HG02981 (cell line): Measurements from ENCODE around the gene CHST8.
"Not testable (repeated sequence)": the region's sequence is repeated elsewhere in the genome, so short reads cannot be mapped to it uniquely, and the experiment has no call there.

Experiments
- ATAC-seq: cut with Tn5 transposase; IDR thresholded peaks from one replicate; pipeline ENCODE4 v1.9.1; 2021; ENCODE audit warnings: mild to moderate bottlenecking, moderate library complexity; ENCODE audit not compliant: unreplicated experiment

Gene CHST8

DNA sequence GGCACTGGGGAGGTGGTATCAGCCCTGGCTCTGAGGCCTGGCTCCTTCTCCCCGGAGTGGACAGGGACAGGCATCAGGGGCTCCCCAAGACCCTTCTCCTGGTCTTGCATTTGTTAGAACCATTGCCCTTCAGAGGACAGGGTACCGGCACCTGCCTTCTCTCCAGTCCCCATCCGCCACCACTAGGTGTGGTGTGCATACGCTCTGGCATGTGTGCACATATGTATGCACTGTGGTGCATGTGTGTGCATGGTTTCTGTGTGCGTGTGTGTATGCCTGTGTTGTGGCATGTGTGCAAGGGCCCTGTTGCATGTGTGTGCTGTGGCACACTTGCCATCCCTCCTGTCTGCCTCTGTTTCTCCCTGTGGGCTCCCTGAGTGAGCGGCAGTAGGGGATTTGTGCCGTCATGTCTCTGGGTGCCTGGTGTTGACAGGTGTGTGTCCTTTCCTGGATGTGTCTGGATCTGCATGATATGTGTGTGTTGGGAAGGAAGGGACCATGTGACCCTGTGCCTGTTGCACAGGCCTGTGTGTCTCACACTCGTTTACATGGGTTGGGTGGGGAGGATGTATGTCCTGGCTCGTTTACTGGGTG, 184.2 kb downstream of the CHST8 start:
- no peak for ATAC-seq

DNA sequence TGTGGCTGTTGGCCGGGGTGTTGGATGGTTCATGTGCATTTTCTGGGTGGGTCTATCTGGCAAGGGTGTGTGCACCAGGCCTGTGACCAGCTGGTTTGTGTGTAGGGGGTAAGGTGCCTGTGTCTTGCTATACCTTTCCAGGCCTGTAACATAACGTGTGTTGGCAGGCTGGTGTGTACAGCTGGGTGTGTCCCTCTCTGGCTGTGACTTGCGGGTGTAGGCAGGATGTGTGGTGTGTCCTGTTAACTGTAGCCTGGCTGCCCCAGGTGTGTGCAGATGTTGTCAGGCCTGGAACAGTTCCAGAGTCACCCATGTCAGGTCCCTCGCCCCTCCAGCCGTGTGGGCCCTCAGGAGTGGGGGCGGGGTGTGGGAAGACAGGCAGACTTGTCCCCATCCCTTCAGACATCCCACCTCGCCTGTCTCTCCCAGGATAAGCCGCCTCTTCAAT, 184.7 kb downstream of the CHST8 start:
- ATAC-seq, result no peak

DNA sequence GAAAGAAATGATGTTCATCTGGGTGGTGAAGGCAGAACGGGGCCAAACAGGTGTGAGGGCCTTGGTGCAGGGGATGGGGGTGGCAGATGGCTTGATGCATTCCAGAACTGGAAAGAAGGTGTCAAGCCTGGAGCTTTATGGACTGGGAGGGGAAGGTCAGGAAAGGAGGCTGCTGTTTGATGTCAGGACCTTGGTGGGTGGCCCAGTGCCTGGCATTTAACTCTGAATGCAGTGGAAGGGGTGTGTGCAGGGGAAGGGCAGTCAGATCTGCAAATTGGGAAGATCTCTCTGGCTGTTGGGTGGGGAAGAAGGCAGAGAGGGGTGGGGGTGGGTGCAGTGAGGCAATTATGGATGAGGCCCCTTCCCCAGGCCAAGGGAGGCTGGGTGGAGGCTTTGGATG, 186.6 kb downstream of the CHST8 start:
- no peak for ATAC-seq

DNA sequence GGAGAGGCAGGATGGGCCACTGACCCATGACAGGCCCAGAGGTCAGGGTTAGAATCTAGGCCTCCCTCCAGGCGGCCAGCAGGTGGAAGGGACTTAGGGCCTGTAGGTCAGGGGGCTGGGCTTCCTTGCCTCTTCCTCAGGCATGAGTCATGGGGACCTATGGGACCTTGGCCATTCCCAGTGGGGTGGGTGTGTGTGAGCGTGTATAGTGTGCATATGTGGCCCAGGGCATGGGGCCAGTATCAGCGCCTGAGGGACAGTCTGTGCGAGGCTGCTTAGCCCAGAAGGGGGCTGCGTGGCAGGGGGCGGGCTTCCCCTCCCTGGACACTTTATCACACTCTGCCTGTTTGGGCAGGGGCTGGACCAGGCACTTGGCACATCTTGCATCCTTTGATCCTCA, 188.2 kb downstream of the CHST8 start:
- ATAC-seq, result no peak

DNA sequence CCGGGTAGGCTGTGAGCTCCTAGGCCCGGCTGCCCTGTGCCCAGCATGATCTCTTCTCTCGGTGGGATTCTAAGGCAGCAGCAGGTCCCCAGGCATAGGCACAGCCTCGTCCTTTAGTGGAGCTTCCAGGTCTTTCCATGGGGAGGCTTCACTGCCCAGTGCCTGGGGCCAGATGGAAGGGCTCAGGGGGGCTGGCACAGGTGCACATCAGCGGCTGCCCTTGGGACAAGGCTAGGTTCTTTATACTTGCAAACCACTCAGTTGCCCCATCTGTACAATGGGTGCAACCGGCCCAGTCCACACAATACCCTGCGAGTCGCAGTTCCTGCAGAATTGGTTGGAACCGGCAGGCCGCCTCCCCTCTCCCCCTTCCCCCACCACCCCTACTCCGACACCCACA, 189.1 kb downstream of the CHST8 start:
- no peak for ATAC-seq

DNA sequence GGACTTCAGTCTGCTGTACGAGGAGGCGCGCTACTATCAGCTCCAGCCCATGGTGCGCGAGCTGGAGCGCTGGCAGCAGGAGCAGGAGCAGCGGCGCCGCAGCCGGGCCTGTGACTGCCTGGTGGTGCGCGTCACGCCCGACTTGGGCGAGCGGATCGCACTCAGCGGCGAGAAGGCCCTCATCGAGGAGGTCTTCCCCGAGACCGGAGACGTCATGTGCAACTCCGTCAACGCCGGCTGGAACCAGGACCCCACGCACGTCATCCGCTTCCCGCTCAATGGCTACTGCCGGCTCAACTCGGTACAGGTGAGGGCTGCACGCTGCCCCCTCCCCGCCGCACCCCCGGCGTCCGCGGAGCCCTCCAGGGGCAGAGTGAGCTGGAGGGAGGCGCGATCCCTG, 189.5 kb downstream of the CHST8 start:
- ATAC-seq, result no peak

DNA sequence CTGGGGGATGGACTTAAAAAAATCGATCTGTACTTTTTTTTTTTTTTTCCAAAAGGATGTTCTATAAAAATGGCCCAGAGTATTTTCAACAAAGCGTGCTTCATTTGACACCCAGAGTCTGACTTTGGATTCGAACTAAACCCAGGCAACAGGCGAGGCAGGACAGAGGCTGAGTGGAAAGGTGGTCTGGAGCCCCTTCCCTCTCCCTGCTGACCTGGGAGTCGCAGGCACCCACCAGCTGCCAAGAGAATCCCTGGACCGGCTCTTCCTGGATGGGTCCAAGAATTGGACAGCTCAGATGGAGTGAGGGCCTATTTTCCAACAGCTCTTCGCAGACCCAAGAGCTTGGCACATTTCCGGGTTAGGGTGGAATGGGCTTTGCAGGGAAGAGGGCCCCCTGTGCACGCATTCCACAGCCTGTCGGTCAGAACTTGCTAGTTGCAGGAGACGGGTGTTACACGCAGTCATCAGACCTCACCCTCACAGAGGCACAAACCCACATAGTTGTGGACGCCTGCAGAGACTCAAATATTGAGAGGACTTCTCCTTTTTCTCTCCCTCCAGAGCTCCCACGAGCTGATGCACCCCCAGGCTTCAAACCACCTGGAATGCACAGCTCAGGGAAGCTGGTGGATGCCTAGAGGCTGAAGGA, 190.1 kb downstream of the CHST8 start:
- no peak for ATAC-seq

DNA sequence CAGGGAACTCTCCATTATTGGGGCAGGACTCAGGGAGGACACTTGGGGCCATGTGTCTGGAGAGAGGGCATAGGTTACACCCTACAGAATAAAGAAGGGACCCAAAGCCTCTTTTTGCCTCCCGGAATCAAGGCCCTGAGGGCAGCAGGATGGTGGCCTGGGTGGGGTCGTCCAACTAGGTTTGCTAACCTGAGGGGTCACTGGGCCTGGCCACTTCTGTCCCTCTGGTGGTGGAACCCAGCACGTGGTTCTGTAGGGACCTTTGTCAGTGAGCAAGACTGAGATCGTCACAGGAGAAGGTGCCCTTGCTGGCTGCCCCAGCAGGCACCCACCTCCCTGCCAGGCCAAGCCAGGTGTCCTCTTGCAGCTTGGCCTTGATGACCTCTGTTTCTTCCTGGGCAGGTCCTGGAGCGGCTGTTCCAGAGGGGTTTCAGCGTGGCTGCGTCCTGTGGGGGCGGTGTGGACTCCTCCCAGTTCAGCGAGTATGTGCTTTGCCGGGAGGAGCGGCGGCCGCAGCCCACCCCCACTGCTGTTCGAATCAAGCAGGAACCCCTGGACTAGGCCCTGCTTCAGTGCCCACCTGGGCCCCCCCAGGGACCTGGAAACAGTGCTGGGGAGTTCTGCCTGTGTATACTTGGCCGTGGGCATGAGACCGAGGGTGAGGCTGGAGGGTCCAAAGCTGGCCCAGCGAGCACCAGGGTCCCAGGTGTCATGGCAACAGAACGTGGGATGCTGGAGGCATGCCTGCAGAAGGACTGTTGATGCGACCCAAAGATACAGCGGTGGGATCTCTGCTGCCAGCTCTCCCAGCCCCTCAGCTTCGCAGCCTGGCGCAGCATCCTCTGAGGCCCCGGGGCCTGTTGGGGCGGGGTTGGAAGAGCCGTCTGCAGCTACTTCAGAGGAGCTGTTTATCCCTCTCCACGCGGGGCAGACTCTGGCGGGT, 190.9 kb downstream of the CHST8 start:
- no peak for ATAC-seq

DNA sequence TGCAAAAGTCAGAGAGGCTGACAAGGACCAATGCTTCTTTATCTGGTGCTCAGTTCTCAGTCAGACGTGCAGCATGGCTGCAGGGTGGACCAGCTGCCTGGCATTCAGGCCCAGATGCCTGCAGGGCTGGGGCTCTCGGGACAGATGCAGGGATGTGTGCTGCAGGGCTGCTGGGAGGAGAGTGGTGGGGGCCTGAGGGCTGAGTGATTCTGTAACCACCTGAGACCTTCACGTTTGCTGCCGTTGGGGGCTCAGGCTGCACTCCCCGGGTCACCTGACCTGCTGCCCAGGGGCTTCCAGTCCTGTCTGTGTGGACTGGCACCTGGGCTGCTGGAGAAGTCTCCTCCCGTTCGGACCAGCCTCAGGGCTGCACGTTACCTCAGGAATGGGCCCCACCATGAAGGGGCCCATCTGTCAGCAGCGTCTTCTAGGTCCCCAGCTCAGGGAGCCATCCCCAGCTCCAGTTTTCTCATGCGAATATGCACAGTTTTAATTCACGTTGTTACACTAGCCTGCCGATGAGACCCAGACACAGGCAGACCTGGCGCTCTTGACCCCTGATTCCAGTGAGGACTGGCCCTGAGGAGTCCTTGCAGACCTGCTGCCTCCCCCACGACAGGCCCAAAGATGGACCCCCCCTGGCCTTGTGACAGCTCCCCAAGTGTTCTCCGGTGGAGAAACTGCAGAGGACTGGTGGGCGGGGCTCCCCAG, 191.8 kb downstream of the CHST8 start:
- no peak for ATAC-seq

DNA sequence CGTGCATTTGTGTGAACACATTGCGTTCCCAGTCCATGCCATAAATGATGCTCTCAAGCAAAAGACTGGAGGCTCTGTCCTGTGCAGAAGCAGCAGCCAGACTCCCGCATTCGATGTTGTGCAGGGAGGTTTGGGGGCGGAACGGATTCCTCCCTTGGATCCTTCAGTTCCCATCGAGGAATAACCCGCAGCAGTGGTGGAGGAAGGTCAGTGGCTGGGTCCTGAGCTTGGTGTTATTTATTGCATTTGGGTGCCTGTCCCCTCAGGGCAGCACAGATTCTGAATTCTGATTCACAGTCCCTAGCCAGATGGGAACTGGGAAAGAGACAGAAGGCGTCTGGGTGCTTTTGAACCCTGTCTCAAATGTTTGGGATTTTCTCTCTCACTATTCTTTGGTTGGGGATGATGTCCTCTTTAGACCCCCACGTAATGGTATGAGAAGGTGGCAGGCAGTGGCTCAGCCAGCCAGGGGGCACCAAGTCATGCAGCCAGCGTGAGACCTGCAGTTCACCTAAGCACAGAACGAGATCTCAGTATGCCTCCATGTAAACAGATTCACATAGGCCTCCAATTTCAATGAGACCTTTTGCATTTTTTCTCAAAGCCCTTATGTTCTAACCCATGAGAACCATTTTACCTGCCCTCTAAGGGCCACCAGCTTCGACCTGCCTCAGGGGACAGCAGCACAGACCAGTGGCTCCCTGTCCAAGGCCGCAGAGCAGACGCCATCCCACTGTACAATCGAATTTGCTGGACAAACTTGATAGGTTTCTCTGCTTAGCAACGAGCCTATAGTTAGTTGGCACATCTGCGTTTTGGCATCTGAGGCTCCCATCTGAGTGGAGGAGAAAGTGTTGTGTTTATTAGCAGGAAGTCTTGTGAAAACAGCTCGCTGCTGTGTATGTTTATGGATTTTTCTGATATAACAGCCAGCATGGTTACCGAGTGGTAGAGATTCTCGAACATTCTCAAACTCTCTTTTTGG, 192.7 kb downstream of the CHST8 start:
- ATAC-seq, result no peak

DNA sequence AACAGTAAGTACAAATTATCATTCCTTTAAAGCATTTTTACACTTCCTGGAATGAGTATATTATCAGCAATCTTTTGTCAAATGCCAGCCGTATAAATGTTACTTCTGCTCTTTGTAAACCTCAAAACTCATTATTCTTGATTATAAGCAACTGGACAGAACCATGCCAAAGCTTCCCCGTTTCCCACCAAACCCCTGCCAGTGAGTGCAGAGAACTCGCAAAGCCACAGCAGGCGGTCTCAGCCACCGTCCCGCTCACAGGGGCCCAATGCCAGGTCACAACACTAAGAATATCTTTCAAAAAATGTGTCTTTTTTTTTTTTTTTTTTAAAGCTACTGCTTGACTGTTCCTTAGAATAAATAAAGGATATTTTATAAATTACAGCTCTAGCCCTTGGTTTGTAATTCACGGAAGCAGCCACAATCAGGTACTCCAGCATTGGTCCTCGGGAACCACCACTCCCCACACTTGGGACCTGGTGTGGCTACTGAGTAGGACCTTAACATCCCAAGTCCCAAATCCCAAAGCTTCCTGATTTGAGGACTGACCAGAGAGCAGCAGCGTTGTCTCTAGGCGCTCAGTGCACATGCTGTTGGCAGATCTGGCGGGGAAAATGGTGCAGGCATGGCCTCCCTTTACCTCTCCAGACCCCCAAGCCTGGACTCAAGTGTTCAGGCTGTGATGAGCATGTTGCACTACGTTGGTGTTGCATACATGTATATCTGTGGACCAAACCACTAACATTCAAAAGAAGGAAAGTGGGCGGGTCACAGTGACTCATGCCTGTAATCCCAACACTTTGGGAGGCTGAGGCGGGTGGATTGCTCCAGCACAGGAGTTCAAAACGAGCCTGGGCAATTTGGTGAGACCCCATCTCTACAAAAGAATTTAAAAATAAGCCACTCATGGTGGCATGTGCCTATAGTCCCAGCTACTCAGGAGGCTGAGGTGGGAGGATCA, 193.9 kb downstream of the CHST8 start:
- ATAC-seq, result no peak

DNA sequence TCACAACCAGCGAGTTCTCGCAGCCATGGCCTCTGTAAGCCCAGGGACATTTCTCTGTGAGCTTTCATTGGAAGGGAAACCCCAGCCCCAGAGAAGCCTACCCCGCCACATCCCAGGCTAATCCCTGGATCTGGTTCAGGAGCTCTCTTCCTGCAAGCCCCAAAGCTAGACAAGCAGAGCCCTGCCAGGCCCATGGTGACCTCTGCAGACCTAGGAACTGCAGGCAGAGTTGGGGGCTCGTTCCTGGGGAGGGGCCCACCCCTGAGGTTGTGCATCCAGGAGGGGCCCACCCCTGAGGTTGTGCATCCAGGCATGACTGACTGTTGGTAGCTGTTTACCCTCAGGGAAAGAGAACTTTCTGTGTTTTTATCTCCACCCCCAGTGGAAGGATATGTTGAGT, 196.7 kb downstream of the CHST8 start:
- no peak for ATAC-seq

DNA sequence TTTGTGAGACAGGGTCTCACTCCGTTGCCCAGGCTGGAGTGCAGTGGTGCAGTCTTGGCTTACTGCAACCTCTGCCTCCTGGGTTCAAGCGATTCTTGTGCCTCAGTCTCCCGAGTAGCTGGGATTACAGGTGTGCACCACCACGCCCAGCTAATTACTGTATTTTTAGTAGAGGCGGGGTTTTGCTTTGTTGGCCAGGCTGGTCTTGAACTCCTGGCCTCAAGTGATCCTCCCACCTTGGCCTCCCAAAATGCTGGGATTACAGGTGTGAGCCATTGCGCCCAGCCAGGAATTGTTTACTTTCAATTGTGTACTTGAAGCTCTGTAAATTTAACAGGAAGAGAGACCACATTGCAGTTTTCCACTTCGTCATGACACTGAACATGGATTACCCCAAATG, 197.3 kb downstream of the CHST8 start:
- ATAC-seq, result not testable (repeated sequence)

DNA sequence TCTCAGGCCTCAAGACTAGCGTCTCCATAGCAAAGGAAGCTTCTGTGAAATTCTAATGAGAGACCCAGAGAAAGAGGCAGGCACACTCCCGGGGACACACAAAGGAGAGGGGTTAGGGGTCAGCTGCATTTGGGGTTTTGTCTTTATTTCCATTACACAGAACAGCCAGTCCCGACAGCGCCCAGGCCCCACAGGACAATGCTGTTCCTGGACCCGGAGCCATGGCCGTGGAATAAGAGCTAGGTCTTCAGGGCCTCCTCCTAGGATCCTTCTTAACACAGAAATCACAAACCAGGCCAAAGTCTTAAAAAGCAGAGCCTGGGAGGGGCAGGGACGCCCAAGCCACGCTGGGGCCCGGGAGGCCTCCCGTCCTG, 197.7 kb downstream of the CHST8 start:
- no peak for ATAC-seq

DNA sequence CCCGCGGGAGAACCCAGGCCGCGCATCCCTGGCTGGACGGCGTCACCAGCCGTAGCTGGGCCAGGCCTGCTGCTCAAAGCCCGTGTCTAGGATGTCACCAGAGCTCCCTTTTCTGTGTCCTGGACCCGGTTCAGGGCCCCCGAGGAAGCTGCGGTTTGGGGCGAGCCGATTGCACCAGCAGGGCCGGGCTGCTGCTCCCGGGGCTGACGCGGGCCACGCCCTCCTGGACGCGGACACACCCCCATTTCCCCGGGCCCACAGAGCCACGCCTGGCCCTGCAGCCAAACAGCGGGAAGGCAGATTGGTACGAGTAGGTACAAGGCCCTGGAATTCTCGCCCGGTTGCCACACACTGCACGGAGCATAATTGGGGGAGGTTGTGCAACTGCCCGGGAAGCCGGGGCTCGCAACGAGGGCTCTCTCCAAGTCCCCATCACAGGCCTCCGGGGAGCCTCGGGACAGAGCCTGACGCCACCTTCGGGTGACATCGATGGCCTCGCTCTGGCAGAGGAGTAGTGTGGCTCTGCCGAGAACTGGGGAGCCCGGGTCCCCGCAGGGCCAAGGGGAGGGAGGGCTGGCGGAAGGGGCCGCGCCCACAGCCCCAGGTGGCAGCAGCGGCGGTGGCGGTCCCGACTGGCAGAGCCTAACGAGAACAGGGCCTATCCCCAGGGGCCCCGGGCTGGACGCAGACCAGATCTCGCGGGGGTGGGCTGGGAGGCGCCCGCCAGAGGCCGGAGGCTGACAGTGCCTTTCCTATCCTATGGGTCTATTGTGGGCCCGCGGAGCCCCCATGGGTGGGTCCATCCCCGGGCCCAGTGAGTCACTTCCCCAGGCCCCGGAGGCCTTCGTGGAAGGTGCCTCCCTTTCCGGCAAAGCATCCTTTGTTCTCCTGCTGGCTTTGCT, 198.4 kb downstream of the CHST8 start:
- no peak for ATAC-seq

DNA sequence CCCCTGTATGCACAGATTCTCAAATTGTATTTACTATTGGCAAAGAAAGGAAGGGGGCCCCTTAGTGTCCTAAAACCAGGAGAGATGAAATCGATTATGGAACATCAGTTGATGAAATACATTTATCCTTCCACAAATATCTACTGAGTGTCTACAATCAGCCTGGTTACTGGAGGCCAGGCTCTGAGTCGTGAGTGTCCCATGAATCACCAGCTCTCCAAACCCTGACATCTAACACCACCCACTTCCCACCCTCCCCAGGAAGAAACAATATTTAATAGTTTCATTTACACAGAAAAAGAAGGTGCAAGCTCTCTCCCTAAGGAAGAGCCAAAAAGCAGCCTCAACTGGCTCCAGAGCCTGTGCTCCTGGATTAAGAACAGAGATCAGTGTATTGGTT, 200.1 kb downstream of the CHST8 start:
- no peak for ATAC-seq
